HG02798 (cell line): Measurements from ENCODE around the gene C1QC.

ENCODE experiments used
- ATAC-seq: cut with Tn5 transposase; IDR thresholded peaks from one replicate; pipeline ENCODE4 v1.9.1; 2021; ENCODE audit warnings: mild to moderate bottlenecking; ENCODE audit not compliant: unreplicated experiment, poor library complexity

Gene C1QC

DNA sequence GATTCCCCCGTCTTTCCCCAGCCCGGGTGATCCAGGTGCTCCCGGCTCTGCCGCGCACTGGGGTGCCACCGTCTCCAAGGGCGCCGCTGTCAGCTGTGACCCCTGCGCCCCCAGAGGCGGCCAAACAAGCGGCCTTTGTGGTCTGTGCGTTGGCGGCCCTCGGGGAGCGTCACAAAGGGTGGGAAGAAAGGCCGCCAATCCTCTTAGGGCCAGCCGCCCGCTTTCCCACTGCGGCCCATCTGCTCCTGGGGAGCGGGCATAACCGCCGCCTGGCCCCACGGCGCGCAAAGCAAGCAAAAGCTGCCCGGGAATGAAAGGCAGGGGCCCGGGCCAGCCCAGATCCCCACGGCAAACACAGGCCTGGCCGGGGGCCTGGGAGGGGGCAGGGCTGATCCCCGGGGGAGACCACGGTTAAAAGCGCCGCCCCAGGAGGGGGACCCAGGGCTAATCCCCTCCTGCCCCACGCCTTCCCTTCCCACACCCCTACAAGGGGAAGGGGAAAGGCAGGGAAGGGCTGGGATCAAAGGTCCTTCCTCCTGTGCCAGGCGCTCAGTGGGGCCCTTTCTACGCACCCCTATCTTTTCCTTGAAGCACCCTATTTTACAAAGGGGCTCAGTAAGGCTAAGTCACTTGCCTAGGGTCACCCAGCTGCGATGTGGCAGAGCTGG is 33.6 kb downstream of the C1QC start:
- ATAC-seq = no peak

DNA sequence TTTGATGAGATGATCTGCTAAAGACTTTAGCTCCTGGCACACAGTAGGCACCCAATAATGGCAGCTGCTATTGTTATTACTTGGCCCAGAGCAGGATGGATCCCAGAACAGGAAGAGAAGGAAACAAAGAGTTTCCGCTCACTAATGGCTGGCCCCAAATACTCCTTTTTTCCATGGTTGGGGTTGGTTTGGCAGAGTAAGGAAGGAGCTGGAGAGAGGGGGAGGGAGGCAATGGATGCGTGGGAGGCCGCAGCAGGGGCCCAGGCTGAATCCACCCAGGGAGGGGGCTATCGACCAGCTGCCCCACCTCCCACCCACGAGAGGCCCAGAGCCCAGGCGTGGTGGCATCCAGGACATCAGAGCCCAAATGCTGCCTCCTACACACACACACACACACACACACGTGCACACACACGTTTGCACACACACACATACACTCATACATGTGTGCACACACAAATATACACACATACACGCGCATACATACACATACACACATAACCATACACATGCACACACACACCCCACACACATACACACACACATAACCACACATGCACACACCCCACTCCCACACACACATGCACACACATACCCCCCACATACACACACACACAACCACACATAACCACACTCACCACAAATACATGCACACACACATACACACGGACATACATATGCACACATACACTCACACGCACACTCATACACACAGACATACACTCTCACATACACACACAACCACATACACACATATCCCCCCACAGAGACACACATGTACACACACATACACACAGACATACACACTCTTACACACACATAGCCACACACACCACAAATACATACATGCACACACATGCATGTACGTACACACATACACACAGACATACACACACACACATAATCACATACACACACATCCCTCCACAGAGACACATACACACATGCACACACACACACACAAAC is 34.8 kb downstream of the C1QC start:
- no peak for ATAC-seq

DNA sequence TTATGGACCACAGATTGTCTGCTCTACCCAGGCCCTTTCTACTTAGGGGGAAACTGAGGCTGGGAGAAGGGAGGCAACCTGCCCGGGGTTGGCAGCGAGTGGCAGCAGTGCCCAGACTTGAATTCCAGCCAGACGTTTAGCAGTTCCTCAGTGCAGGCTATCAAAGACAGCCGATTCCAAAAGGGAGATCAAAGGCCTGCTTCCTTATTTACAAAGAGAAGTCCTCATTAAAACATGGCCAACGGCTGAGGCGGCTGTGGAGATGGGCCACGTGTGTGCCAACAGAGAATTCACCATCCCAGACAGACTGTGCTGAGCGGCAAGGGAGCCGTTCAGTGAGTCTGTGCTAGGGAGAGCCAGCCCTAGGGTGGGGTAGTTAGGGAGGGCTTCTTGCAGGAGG is 37.3 kb downstream of the C1QC start:
- ATAC-seq = no peak

DNA sequence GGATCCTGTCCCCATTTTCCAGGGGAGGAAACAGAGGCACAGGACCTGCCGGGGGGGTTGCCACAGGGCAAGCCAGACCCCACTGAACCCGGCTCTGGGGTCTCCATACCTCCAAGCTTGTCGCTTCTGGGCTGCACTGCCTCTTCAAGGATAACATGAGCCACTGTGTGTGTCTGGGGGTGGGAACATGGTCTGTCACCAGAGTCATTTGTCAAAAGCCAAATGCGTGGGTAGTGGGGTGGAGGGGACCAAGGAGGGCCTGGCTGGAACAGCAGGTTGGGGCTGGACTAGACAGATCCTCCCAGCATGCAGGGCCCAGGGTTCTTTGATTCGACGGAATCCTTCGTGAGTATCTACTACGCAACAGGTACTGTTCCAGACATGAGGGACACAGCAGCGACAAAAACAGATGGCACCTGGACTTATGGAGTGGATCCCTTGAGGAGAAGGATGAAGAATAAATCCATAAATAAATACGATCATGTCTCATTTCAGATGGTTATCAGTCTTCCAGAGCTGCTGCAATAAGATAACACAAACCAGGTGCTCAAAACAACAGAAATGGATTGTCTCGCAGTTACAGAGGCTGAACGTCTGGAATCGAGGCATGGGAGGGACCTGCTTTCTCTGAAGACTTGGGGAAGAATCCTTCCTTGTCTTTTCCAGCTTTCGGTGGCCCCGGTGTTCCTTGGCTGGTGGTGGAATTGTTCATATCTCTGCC is 38.3 kb downstream of the C1QC start:
- ATAC-seq = no peak

DNA sequence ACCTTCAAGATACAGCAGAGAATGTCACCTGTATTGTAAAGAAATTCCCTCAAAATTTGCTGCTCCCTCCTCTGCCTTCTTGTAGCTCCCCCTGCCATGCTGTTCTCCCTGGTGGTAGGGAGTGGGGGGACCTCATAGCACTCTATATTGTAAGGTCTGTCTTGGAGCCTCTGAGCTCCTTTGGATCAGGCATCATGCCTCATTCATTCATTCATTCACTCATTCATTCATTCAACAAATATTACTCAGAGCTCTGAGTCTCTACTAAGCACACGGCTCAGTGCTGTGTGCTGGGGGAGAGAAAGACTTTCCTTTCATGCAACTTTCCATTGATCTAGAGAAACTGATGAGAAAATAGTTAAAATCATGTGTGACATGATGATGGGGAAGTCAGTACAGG is 40.1 kb downstream of the C1QC start:
- ATAC-seq = no peak

DNA sequence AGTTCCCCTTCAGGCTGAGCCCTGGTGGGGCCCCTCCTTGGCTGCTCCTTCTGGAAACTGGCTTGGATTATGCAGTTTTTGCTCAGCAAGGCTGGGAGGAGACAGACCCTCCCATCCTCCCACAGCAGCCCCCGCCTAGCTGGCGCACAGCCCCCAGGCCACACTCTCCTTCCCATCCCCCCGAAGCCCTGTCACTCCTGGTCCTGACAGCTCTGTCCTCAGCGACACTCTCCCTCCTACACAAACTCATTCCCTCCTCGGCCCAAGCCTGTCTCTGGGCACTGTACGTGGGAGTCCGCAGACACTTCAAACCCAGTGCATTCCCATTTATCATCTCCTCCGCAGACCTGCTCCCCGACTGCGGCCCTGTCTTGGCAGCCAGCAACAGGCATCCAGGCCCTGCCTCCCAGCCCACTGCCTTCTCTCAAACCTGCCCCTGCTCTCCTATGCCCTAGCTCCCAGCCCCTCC is 42.2 kb downstream of the C1QC start:
- no peak for ATAC-seq

DNA sequence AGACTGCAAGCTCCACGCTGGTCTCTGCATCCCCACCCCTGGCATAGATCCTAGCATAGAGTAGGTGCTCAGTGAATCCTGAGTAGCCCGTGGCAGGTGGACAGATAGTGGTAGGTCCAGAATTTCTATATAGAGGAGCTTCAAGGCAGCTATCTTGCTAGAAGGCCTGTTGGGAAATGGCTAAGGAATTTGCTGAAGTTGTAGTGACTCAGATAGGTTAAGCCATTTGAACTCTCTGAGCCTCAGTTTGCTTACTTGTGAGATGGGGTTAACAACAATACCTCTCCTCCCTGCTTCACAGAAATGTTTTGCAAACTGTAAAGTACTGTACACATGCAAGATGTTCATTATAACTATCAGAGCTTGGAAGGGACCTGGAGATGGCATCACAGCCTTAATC is 43.8 kb downstream of the C1QC start:
- ATAC-seq = no peak

DNA sequence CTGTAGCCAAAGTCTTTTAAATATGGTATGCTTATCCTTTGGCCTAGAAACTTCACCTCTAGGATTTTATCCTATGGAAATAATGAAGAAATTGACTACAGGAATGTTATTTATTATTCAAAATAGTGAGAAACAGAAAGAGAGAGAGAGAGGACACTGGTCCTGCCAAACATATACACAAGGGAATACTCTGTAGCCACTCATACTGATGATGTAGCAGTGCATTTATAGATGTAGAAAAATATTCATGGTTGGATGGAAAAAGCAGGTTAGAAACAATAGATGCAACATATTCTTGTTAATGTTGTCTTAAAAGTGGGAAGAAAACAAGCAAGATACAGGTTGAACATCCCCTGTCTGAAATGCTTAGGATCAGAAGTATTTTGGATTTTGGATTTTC is 45.0 kb downstream of the C1QC start:
- no peak for ATAC-seq

DNA sequence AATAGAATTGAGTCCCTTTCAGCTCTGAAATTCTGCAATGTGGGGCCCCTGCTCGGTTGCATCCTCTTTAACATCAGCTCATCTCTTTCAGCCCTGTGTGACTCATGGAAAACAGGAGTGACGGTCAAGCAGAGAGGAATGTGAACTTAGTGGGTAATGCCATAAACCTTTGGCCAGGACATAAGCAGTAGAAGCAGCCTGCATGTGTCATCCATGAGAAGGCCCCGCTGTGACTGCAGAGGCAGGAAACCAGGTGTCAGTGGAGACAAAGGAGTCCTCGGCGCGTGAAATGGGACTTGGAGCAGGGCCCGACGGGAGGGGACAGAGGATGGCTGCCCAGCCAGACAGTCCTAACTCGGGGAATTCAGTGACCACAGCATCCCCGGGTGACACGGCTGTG is 46.1 kb downstream of the C1QC start:
- ATAC-seq = no peak

DNA sequence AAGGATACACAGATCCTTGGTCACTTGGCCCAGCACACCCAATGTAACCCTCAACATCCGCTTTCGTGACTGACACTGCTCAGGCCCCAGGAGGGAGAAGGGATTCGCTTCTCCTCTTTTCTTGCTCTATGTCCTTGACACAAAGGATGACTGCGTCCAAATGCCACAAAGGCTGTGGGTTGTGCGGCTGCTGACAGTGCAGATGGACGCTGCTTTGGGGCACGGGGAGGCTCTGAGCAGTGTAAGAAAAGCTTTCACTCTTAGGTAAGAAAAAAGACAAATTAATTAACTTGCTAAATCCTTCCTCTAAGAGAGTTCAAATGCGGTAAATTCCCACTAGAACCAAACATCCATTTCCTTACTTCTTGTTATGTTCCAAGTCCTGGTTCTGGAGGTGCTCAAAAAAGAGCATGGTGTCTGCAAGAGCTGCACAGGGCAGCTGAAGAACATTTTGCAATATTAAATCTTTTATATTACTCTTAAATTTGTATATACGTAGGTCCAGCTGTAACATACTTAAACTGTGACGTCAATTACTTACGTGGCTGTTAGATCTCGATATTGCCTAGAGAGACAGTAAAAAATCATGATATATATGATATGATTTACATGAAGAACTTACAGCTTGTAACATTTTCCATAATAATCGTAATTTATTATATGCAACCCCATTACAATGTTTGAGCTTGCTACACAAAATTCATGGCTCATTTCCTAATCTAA is 47.8 kb downstream of the C1QC start:
- ATAC-seq = no peak

DNA sequence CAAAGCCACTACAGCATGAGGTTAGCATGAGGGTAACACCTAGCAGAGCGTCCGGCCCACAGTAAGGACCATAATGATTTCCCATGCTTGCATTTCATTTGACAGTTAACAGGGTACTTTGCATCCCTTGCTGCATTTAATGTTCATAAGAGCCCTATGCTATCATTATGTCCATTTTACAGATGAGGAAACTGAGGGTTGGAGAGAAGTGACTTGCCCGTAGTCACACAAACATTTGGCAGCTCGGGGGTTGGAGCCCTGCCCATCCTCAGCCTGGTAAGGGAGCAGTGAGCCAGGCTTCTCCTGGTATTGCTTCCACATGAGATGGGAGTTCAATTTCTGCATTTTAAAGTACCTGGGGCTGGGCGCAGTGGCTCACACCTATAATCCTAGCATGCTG is 50.7 kb downstream of the C1QC start:
- no peak for ATAC-seq

DNA sequence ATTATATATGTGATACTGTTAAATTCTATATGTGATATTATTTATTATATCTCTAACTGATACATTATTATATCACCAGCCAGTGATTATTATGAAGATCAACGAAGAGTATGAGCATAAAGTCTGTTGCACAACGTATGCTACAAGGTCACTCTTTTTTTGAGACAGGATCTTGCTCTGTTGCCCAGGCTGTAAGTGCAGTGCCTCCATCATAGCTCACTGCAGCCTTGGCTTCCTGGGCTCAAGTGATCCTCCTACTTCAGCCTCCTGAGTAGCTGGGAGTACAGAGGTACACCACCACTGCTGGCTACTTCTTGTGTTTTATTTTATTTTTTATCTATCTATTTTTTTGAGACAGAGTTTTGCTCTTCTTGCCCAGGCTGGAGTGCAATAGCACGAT is 53.2 kb downstream of the C1QC start:
- no peak for ATAC-seq
